Activated CD8-positive, alpha-beta memory T cell treated with anti-CD3 and anti-CD28 coated beads, Interleukin-2, amount 10 ng/mL, durations not matched to agents 7 days and 5 days (primary cell): ENCODE data around the gene RBFA. TPM values are rescaled to one million over a fixed set of nuclear protein-coding genes. Genes with fewer than 3 reads are reported as not detected.

Experiments
- ATAC-seq: fragments of 150-1000 bp; cut with Tn5 transposase; one replicate; pipeline ENCODE4 v1.10.0; 2021; ENCODE audit warnings: moderate library complexity
- CTCF ChIA-PET: fragments of 350-600 bp; sonication (Branson Sonifier 250); formaldehyde crosslinking; loops from one replicate; lab custom pipeline; 2021; ENCODE audit warnings: antibody characterized with exemption; lab: Charles Lee
- DNase-seq: peaks from one replicate; pipeline ENCODE4 v3.0.0-alpha.2; 2020
- H3K27ac Mint-ChIP-seq: one replicate; pipeline ENCODE4 v1.8.0; 2021; ENCODE audit warnings: mild to moderate bottlenecking, mixed read lengths
- H3K27me3 Mint-ChIP-seq: one replicate; pipeline ENCODE4 v1.8.0; 2021; ENCODE audit warnings: mixed read lengths
- H3K36me3 Mint-ChIP-seq: one replicate; pipeline ENCODE4 v1.8.0; 2021; ENCODE audit warnings: mild to moderate bottlenecking, mixed read lengths
- H3K4me1 Mint-ChIP-seq: one replicate; pipeline ENCODE4 v1.8.0; 2021; ENCODE audit warnings: mixed read lengths
- H3K4me3 Mint-ChIP-seq: one replicate; pipeline ENCODE4 v1.8.0; 2021; ENCODE audit warnings: mild to moderate bottlenecking, moderate library complexity, mixed read lengths
- H3K9me3 Mint-ChIP-seq: one replicate; pipeline ENCODE4 v1.8.0; 2022; ENCODE audit warnings: low read depth, mixed read lengths
- total RNA-seq, 2 experiments: library from RNA; stranded (reverse); gene quantifications; one replicate each; pipeline ENCODE4 v1.2.3, GENCODE V29; 2021

The RBFA gene
- total RNA-seq, 2 experiments from 2014 or later: 24.2 to 28.6 TPM

GRCh38 chr18:80068571-80069272 is 34.5 kb downstream of the RBFA start:
- no peak for ATAC-seq
- H3K27ac Mint-ChIP-seq: no peak overlapping the region
- H3K4me1 Mint-ChIP-seq: no peaks in the 10 kb centered on the region
- CTCF ChIA-PET: no interaction called here
- H3K36me3 Mint-ChIP-seq: no peaks in the 10 kb centered on the region
- no peak overlapping the region for H3K4me3 Mint-ChIP-seq
- no peak for DNase-seq
- H3K9me3 Mint-ChIP-seq: no peaks in the 10 kb centered on the region
- no peaks in the 10 kb centered on the region for H3K27me3 Mint-ChIP-seq

GRCh38 chr18:80070825-80071224 is 36.6 kb downstream of the RBFA start:
- H3K4me1 Mint-ChIP-seq: no peaks in the 10 kb centered on the region

DNA sequence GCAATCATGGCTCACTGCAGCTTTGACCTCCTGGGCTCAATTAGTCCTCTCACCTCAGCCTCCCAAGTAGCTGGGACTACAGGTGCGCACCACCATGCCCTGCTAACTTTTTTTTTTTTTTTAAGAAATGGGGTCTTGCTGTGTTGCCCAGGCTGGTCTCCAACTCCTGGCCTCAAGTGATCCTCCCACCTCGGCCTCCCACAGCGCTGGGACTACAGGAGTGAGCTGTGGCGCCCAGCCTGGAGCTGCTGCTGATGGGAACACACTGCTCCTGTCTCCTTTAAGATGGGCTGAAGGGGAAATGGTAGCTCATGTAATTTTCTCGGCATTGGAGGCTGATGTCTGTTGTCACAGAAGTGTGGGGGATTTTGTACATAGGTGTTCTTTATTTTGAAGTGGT is 39.9 kb downstream of the RBFA start:
- no peak for ATAC-seq
- Mint-ChIP-seq H3K4me3 (no peak overlapping the region), H3K27ac (no peak overlapping the region), H3K36me3 (no peaks in the 10 kb centered on the region), H3K9me3 (no peaks in the 10 kb centered on the region), H3K4me1 (no peaks in the 10 kb centered on the region), H3K27me3 (no peaks in the 10 kb centered on the region)
- CTCF ChIA-PET: no interaction called here
- no peak for DNase-seq

More at GRCh38 chr18:80070825-80071224, 36.6 kb downstream of the RBFA start:
- H3K27me3 Mint-ChIP-seq: no peaks in the 10 kb centered on the region
- H3K27ac Mint-ChIP-seq: no peak overlapping the region
- H3K9me3 Mint-ChIP-seq: no peaks in the 10 kb centered on the region
- DNase-seq (no peak), ATAC-seq (no peak)
- CTCF ChIA-PET: no interaction called here
- H3K4me3 Mint-ChIP-seq: no peak overlapping the region
- H3K36me3 Mint-ChIP-seq: no peaks in the 10 kb centered on the region

GRCh38 chr18:80074697-80075096 is 40.5 kb downstream of the RBFA start:
- ATAC-seq (no peak), DNase-seq (no peak)
- no peaks in the 10 kb centered on the region for H3K4me1 Mint-ChIP-seq
- H3K36me3 Mint-ChIP-seq: no peaks in the 10 kb centered on the region
- H3K4me3 Mint-ChIP-seq: no peak overlapping the region
- CTCF ChIA-PET: no interaction called here
- no peak overlapping the region for H3K27ac Mint-ChIP-seq
- no peaks in the 10 kb centered on the region for H3K9me3 Mint-ChIP-seq
- peaks cover under 1% of the 10 kb centered on the region for H3K27me3 Mint-ChIP-seq

DNA sequence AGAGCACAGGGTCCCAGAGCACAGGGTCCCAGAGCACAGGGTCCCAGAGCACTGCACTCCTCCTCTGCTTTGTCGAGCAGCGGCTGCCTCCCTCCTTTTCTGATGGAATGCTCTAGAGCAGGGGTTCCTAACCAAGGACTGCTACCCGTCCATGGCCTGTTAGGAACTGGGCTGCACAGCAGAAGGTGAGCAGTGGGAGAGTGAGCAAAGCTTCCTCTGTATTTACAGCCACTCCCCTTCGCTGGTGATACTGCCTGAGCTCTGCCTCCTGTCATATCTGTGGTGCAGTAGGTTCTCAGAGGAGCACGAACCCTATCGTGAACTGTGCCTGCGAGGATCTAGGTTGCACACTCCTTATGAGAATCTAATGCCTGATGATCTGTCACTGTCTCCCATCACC is 41.7 kb downstream of the RBFA start:
- CTCF ChIA-PET: no interaction called here
- no peak for ATAC-seq
- no peak overlapping the region for H3K4me3 Mint-ChIP-seq
- H3K9me3 Mint-ChIP-seq: no peaks in the 10 kb centered on the region
- no peak overlapping the region for H3K27ac Mint-ChIP-seq
- no peaks in the 10 kb centered on the region for H3K36me3 Mint-ChIP-seq
- H3K4me1 Mint-ChIP-seq: no peaks in the 10 kb centered on the region
- DNase-seq: no peak
- peaks cover 8% of the 10 kb centered on the region for H3K27me3 Mint-ChIP-seq

- CTCF ChIA-PET: no interaction called here
These were observed 42.1 kb downstream of the RBFA start for GRCh38 chr18:80076379-80076778.

DNA sequence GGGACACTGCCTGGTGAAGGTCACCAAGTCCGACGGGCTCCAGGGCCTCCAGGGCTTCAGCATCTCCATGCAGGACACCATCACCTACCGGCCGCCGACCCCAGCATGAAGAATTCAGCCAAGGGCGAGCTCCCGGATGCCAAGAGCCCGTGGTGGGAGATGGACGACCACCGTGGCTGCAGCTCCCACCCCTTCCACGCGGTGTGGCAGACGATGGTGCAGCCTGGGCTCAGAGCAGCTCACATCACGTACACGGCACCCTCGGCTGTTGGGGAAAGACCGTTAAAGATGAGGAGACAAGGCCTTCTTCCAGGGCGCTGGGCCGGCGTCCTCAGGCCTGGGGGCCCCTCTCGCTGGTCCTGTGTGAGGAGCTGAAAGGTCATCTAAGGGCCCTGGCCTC is 43.6 kb downstream of the RBFA start:
- CTCF ChIA-PET: no interaction called here

More at GRCh38 chr18:80076379-80076778, 42.1 kb downstream of the RBFA start:
- Mint-ChIP-seq H3K9me3 (no peaks in the 10 kb centered on the region), H3K4me1 (no peaks in the 10 kb centered on the region), H3K36me3 (no peaks in the 10 kb centered on the region), H3K4me3 (no peak overlapping the region), H3K27ac (no peak overlapping the region), H3K27me3 (peaks cover 12% of the 10 kb centered on the region)
- ATAC-seq: no peak
- no peak for DNase-seq

More for the DNA sequence above, 43.6 kb downstream of the RBFA start:
- Mint-ChIP-seq H3K36me3 (no peaks in the 10 kb centered on the region), H3K4me1 (no peaks in the 10 kb centered on the region), H3K4me3 (no peak overlapping the region), H3K27me3 (peaks cover 18% of the 10 kb centered on the region), H3K9me3 (no peaks in the 10 kb centered on the region), H3K27ac (no peak overlapping the region)
- DNase-seq: no peak
- ATAC-seq: no peak

Other genes with a start within 250 kb of the RBFA start
- gene KCNG2, start 236.5 kb upstream of the RBFA start, total RNA-seq: not detected
- gene SLC66A2, start 82.8 kb upstream of the RBFA start, total RNA-seq: 10 to 100 TPM; 23.4 TPM
- 1 to 10 TPM; 1.1 to 5.0 TPM for gene HSBP1L1, start 69.8 kb upstream of the RBFA start, total RNA-seq
- gene TXNL4A, start 45.9 kb upstream of the RBFA start, total RNA-seq: 100 to 1,000 TPM; 140 to 151 TPM
- gene ADNP2, start 74.8 kb downstream of the RBFA start, total RNA-seq: 10 to 100 TPM; 23.2 to 27.1 TPM
- under 1 TPM; 0.41 to 0.98 TPM for gene PARD6G, start 213.1 kb downstream of the RBFA start, total RNA-seq